GM21381 (cell line): ENCODE measurements around the gene CGRRF1.

Experiments
- ATAC-seq: cut with Tn5 transposase; IDR thresholded peaks from one replicate; pipeline ENCODE4 v1.9.1; 2021; ENCODE audit warnings: mild to moderate bottlenecking, moderate library complexity; ENCODE audit not compliant: unreplicated experiment

CGRRF1 gene

GRCh38 chr14:54509546-54510501 lies at the start of gene CGRRF1:
TSS of gene CGRRF1 (plus strand) at chr14:54509906. CDS start at chr14:54509960, 54 bp downstream.
- ATAC-seq: peak; percentile 93

- ATAC-seq: no peak
Observed at GRCh38 chr14:54462048-54462447, 47.7 kb upstream of the CGRRF1 start.

- no peak for ATAC-seq
Observed at GRCh38 chr14:54465654-54466053, 44.1 kb upstream of the CGRRF1 start.

- no peak for ATAC-seq
Observed at GRCh38 chr14:54467280-54467679, 42.4 kb upstream of the CGRRF1 start.

- no peak for ATAC-seq
Observed at GRCh38 chr14:54470701-54471100, 39.0 kb upstream of the CGRRF1 start.

GRCh38 chr14:54471641-54472040 lies 38.1 kb upstream of the CGRRF1 start:
- no peak for ATAC-seq

GRCh38 chr14:54472315-54472714 lies 37.4 kb upstream of the CGRRF1 start:
- ATAC-seq: no peak

GRCh38 chr14:54474232-54474793 lies 35.4 kb upstream of the CGRRF1 start:
- ATAC-seq: no peak

GRCh38 chr14:54475187-54475899 lies 34.4 kb upstream of the CGRRF1 start:
- no peak for ATAC-seq

- no peak for ATAC-seq
Observed at GRCh38 chr14:54475911-54476310, 33.8 kb upstream of the CGRRF1 start.

- no peak for ATAC-seq
Observed at GRCh38 chr14:54478636-54479215, 31.0 kb upstream of the CGRRF1 start.

GRCh38 chr14:54480830-54481562 lies 28.7 kb upstream of the CGRRF1 start:
- ATAC-seq: no peak

GRCh38 chr14:54481695-54482094 lies 28.0 kb upstream of the CGRRF1 start:
- no peak for ATAC-seq

- ATAC-seq: no peak
Observed at GRCh38 chr14:54483073-54483745, 26.5 kb upstream of the CGRRF1 start.

- no peak for ATAC-seq
Observed at GRCh38 chr14:54483846-54484245, 25.9 kb upstream of the CGRRF1 start.

GRCh38 chr14:54486685-54487084 lies 23.0 kb upstream of the CGRRF1 start:
- ATAC-seq: no peak

GRCh38 chr14:54487771-54488170 lies 21.9 kb upstream of the CGRRF1 start:
- ATAC-seq: no peak

GRCh38 chr14:54488318-54488645 lies 21.4 kb upstream of the CGRRF1 start:
- ATAC-seq: peak; percentile 16

- ATAC-seq: peak; percentile 94
Observed at GRCh38 chr14:54488646-54489317, 20.9 kb upstream of the CGRRF1 start, which contains the start of gene GMFB. TSS of gene GMFB (minus strand) at chr14:54488980. CDS start at chr14:54488927, 53 bp downstream.

- ATAC-seq: no peak
Observed at GRCh38 chr14:54489318-54489683, 20.4 kb upstream of the CGRRF1 start.
